ENCODE data around the gene ATOH7. TPM values are rescaled to one million over a fixed set of nuclear protein-coding genes. Genes with fewer than 3 reads are reported as not detected.
"Not testable (repeated sequence)": the region's sequence is repeated elsewhere in the genome, so short reads cannot be mapped to it uniquely, and the experiment has no call there.

Gene ATOH7
- polyA plus RNA-seq: 1 to 10 TPM in 2 of 4 donors, under 1 TPM in 2; 0.30 to 3.0 (median 1.2) TPM
- long read RNA-seq, donor 1, partial matches to known transcripts: 0 of 1 reads
- long read RNA-seq, donor 1, other reads (novel, unspliced or antisense): 0 of 1 reads
- long read RNA-seq, donor 2, partial matches to known transcripts: 0 of 1 reads
- long read RNA-seq, donor 2, other reads (novel, unspliced or antisense): 0 of 1 reads
- long read RNA-seq, donor 3, partial matches to known transcripts: 0 of 1 reads
- long read RNA-seq, donor 3, other reads (novel, unspliced or antisense): 0 of 1 reads
- long read RNA-seq, donor 4: 0 reads
- long read RNA-seq, donor 5: 0 reads
- long read RNA-seq, donor 6: 0 reads
- long read RNA-seq, donor 7: 0 reads
- long read RNA-seq, donor 8: 0 reads
- long read RNA-seq, donor 9: 0 reads
- long read RNA-seq, donor 10: 0 reads

GRCh38 chr10:68231817-68232251 lies at the start of gene ATOH7:
ATOH7 (minus strand) TSS chr10:68232113; CDS start chr10:68231677, 436 bp downstream.
- 39 to 47% (median 39%) methylated on average over 13 of the region's 13 CpGs for WGBS, 3 donors
- Histone ChIP-seq H3K4me3 (ENCODE audit: low read depth in 1 of 3, low read length in 3 of 3) (peak within 1 kb of the TSS; percentile 39 to 61 (median 55)), H3K4me1 (ENCODE audit: control insufficient read depth in 3 of 3, insufficient read depth in 2 of 3, low read depth in 1 of 3, low read length in 2 of 3) (peaks cover 0 to 6% (median 0%) of the 10 kb centered on the region in 3 donors), H3K9me3 (ENCODE audit: control insufficient read depth in 2 of 2, insufficient read depth in 1 of 2, low read depth in 1 of 2, low read length in 1 of 2) (no peaks in the 10 kb centered on the region), H3K27me3 (ENCODE audit: control insufficient read depth in 3 of 3, insufficient read depth in 3 of 3, low read length in 3 of 3) (peaks cover 0 to 5% (median 0%) of the 10 kb centered on the region in 3 donors), H3K27ac (ENCODE audit: low read depth in 1 of 3, low read length in 2 of 3) (peak within 1 kb of the TSS in 2 of 3 donors; percentile 52 to 70), H3K36me3 (ENCODE audit: control insufficient read depth in 3 of 3, insufficient read depth in 2 of 3, low read depth in 1 of 3, low read length in 3 of 3) (no peaks in the 10 kb centered on the region)
- DNase-seq (no peak), FAIRE-seq (no peak)

DNA sequence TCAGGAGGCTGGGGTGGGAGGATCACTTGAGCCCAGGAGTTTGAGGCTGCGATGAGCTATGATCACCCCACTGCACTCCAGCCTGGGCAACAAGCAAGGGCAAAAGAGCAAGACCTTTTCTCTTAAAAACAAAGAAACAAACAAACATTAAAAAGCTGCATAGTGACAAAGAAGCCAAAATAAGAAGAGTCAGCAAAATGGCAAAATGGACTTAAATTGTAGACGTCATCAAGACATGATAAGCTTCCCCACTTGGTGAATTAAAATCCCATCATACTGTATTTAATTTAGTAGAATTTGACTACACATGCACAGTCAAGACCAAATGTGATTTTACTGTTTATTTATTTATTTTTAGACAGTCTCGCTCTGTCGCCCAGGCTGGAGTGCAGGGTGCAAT lies 48.8 kb upstream of the ATOH7 start:
- FAIRE-seq (no peak), DNase-seq (no peak)
- Histone ChIP-seq H3K27me3 (ENCODE audit: control insufficient read depth in 3 of 3, insufficient read depth in 3 of 3, low read length in 3 of 3) (no peaks in the 10 kb centered on the region), H3K9me3 (ENCODE audit: control insufficient read depth in 2 of 2, insufficient read depth in 1 of 2, low read depth in 1 of 2, low read length in 1 of 2) (peaks cover 0 to 34% of the 10 kb centered on the region in 2 donors), H3K27ac (ENCODE audit: low read depth in 1 of 3, low read length in 2 of 3) (no peak overlapping the region), H3K4me1 (ENCODE audit: control insufficient read depth in 3 of 3, insufficient read depth in 2 of 3, low read depth in 1 of 3, low read length in 2 of 3) (no peaks in the 10 kb centered on the region), H3K4me3 (ENCODE audit: low read depth in 1 of 3, low read length in 3 of 3) (no peak overlapping the region), H3K36me3 (ENCODE audit: control insufficient read depth in 3 of 3, insufficient read depth in 2 of 3, low read depth in 1 of 3, low read length in 3 of 3) (peaks cover 3 to 49% (median 17%) of the 10 kb centered on the region in 3 donors)
- 94 to 96% (median 96%) methylated on average over 4 of the region's 4 CpGs for WGBS, 3 donors

DNA sequence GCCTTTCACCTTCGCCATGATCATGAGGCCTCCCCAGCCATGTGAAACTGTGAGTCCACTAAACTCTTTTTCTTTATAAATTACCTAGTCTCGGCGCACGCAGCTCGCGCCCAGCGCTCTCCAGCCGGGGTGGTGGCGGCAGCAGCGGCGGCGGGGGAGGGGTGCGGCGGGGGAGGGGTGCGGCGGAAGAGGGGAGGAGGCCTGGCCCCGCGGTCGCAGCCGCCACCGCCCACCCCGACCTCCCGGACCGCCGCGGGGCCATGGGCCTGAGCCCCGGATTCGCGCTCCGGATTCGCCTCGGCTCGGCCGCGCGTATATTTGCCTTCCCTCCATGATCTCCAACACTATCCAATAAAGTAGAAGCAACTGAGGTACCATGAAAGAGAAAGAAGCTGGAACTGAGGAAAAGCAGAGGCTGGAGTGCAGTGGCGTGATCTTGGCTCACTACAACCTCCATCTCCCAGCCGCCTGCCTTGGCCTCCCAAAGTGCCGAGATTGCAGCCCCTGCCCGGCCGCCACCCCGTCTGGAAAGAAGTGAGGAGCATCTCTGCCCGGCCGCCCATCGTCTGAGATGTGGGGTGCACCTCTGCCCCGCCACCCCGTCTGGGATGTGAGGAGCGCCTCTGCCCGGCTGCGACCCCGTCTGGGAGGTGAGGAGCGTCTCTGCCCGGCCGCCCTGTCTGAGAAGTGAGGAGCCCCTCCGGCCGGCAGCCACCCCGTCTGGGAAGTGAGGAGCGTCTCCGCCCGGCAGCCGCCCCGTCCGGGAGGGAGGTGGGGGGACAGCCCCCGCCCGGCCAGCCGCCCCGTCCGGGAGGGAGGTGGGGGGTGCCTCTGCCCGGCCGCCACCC lies 47.2 kb upstream of the ATOH7 start:
- FAIRE-seq; H3K4me1 ChIP-seq (ENCODE audit: control insufficient read depth in 3 of 3, insufficient read depth in 2 of 3, low read depth in 1 of 3, low read length in 2 of 3); DNase-seq; H3K27me3 ChIP-seq (ENCODE audit: control insufficient read depth in 3 of 3, insufficient read depth in 3 of 3, low read length in 3 of 3); H3K4me3 ChIP-seq (ENCODE audit: low read depth in 1 of 3, low read length in 3 of 3); H3K27ac ChIP-seq (ENCODE audit: low read depth in 1 of 3, low read length in 2 of 3): not testable (repeated sequence)
- Histone ChIP-seq H3K36me3 (ENCODE audit: control insufficient read depth in 3 of 3, insufficient read depth in 2 of 3, low read depth in 1 of 3, low read length in 3 of 3) (peaks cover 0 to 49% (median 9%) of the 10 kb centered on the region in 3 donors), H3K9me3 (ENCODE audit: control insufficient read depth in 2 of 2, insufficient read depth in 1 of 2, low read depth in 1 of 2, low read length in 1 of 2) (peaks cover 0 to 36% of the 10 kb centered on the region in 2 donors)
- WGBS, 3 donors: 97 to 98% (median 98%) methylated on average over 54 to 70 of the region's 70 CpGs

- FAIRE-seq: not testable (repeated sequence)
These were observed 45.9 kb upstream of the ATOH7 start for GRCh38 chr10:68277814-68278213.

GRCh38 chr10:68276224-68276623 lies 44.3 kb upstream of the ATOH7 start:
- DNase-seq (no peak), FAIRE-seq (no peak)
- H3K4me1 ChIP-seq (ENCODE audit: control insufficient read depth in 3 of 3, insufficient read depth in 2 of 3, low read depth in 1 of 3, low read length in 2 of 3): no peaks in the 10 kb centered on the region
- no peak overlapping the region for H3K27ac ChIP-seq (ENCODE audit: low read depth in 1 of 3, low read length in 2 of 3)
- H3K4me3 ChIP-seq (ENCODE audit: low read depth in 1 of 3, low read length in 3 of 3): no peak overlapping the region
- H3K9me3 ChIP-seq (ENCODE audit: control insufficient read depth in 2 of 2, insufficient read depth in 1 of 2, low read depth in 1 of 2, low read length in 1 of 2): peaks cover 0 to 36% of the 10 kb centered on the region in 2 donors
- no peaks in the 10 kb centered on the region for H3K27me3 ChIP-seq (ENCODE audit: control insufficient read depth in 3 of 3, insufficient read depth in 3 of 3, low read length in 3 of 3)
- H3K36me3 ChIP-seq (ENCODE audit: control insufficient read depth in 3 of 3, insufficient read depth in 2 of 3, low read depth in 1 of 3, low read length in 3 of 3): peaks cover 0 to 38% (median 2%) of the 10 kb centered on the region in 3 donors

More at GRCh38 chr10:68277814-68278213, 45.9 kb upstream of the ATOH7 start:
- H3K4me3 ChIP-seq (ENCODE audit: low read depth in 1 of 3, low read length in 3 of 3); H3K4me1 ChIP-seq (ENCODE audit: control insufficient read depth in 3 of 3, insufficient read depth in 2 of 3, low read depth in 1 of 3, low read length in 2 of 3); H3K27me3 ChIP-seq (ENCODE audit: control insufficient read depth in 3 of 3, insufficient read depth in 3 of 3, low read length in 3 of 3); DNase-seq; H3K27ac ChIP-seq (ENCODE audit: low read depth in 1 of 3, low read length in 2 of 3): not testable (repeated sequence)
- 97 to 100% (median 98%) methylated on average over 2 of the region's 2 CpGs for WGBS, 3 donors
- Histone ChIP-seq H3K36me3 (ENCODE audit: control insufficient read depth in 3 of 3, insufficient read depth in 2 of 3, low read depth in 1 of 3, low read length in 3 of 3) (peaks cover 0 to 43% (median 5%) of the 10 kb centered on the region in 3 donors), H3K9me3 (ENCODE audit: control insufficient read depth in 2 of 2, insufficient read depth in 1 of 2, low read depth in 1 of 2, low read length in 1 of 2) (peaks cover 0 to 36% of the 10 kb centered on the region in 2 donors)

DNA sequence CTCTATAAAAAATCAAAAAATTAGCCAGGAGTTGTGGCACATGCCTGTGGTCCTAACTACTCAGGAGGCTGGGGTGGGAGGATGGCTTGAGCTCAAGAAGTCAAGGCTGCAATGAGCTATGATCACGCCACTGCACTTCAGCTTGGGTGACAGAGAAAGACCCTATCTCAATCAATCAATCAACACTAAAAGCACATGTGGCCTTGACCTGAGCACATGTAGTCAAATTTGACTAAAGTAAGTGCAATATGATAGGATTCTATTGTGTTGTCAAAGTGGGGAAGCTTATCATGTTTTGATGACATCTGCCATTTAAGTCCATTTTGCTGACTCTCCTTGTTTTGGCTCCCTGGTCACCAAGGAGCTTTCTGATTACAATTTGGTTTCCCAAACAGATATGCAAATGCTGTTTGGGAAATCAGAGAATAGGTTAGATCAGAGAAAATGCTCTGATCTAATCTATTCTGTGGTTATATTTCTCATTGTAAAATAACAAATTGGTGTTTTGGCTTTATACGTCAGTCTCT lies 43.8 kb upstream of the ATOH7 start:
- WGBS, 3 donors: 96 to 97% (median 97%) methylated on average over 2 of the region's 2 CpGs
- Histone ChIP-seq H3K36me3 (ENCODE audit: control insufficient read depth in 3 of 3, insufficient read depth in 2 of 3, low read depth in 1 of 3, low read length in 3 of 3) (peaks cover 0 to 36% (median 2%) of the 10 kb centered on the region in 3 donors), H3K4me1 (ENCODE audit: control insufficient read depth in 3 of 3, insufficient read depth in 2 of 3, low read depth in 1 of 3, low read length in 2 of 3) (no peaks in the 10 kb centered on the region), H3K9me3 (ENCODE audit: control insufficient read depth in 2 of 2, insufficient read depth in 1 of 2, low read depth in 1 of 2, low read length in 1 of 2) (peaks cover 0 to 36% of the 10 kb centered on the region in 2 donors), H3K4me3 (ENCODE audit: low read depth in 1 of 3, low read length in 3 of 3) (no peak overlapping the region), H3K27ac (ENCODE audit: low read depth in 1 of 3, low read length in 2 of 3) (no peak overlapping the region), H3K27me3 (ENCODE audit: control insufficient read depth in 3 of 3, insufficient read depth in 3 of 3, low read length in 3 of 3) (no peaks in the 10 kb centered on the region)
- no peak for FAIRE-seq
- no peak for DNase-seq

GRCh38 chr10:68272833-68273232 lies 40.9 kb upstream of the ATOH7 start:
- Histone ChIP-seq H3K4me3 (ENCODE audit: low read depth in 1 of 3, low read length in 3 of 3) (no peak overlapping the region), H3K27me3 (ENCODE audit: control insufficient read depth in 3 of 3, insufficient read depth in 3 of 3, low read length in 3 of 3) (no peaks in the 10 kb centered on the region), H3K27ac (ENCODE audit: low read depth in 1 of 3, low read length in 2 of 3) (no peak overlapping the region), H3K36me3 (ENCODE audit: control insufficient read depth in 3 of 3, insufficient read depth in 2 of 3, low read depth in 1 of 3, low read length in 3 of 3) (peaks cover 0 to 26% (median 0%) of the 10 kb centered on the region in 3 donors), H3K4me1 (ENCODE audit: control insufficient read depth in 3 of 3, insufficient read depth in 2 of 3, low read depth in 1 of 3, low read length in 2 of 3) (no peaks in the 10 kb centered on the region), H3K9me3 (ENCODE audit: control insufficient read depth in 2 of 2, insufficient read depth in 1 of 2, low read depth in 1 of 2, low read length in 1 of 2) (peaks cover 0 to 18% of the 10 kb centered on the region in 2 donors)
- FAIRE-seq: no peak
- no peak for DNase-seq

DNA sequence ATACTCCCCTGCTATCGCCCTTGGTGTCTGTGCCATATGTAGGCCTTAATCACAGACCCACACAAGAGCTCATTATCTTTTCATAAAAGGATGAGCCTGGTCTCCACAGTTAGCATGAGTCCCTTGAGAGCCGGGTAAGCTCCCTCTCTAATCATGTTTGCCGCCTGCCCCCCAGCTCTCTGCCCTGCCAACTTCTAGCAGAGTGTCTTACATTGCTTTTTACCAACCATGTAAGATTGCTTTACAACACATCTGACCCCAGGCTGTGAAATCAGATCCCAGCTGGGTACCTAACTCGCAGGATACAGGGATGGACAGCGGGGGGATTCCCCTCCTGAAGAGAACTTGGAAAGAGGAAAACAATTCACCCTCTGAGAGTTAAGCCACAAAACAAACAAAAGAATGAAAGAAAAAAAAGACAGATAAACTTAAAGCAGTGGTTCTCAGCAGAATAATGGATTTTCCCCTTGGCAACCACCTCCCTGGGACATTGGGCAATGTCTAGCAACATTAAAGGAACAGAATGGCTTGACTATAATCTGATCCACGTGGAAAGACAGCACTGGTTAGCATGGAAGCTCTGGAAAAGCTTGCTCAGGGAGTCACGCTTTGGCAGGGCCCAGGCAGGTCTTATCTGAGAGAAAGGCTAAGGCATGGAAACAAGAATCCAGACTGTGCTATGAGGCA lies 39.4 kb upstream of the ATOH7 start:
- FAIRE-seq: no peak
- Histone ChIP-seq H3K4me3 (ENCODE audit: low read depth in 1 of 3, low read length in 3 of 3) (no peak overlapping the region), H3K4me1 (ENCODE audit: control insufficient read depth in 3 of 3, insufficient read depth in 2 of 3, low read depth in 1 of 3, low read length in 2 of 3) (no peaks in the 10 kb centered on the region), H3K9me3 (ENCODE audit: control insufficient read depth in 2 of 2, insufficient read depth in 1 of 2, low read depth in 1 of 2, low read length in 1 of 2) (peaks cover 0 to 6% of the 10 kb centered on the region in 2 donors), H3K36me3 (ENCODE audit: control insufficient read depth in 3 of 3, insufficient read depth in 2 of 3, low read depth in 1 of 3, low read length in 3 of 3) (peaks cover 0 to 28% (median 0%) of the 10 kb centered on the region in 3 donors), H3K27ac (ENCODE audit: low read depth in 1 of 3, low read length in 2 of 3) (no peak overlapping the region), H3K27me3 (ENCODE audit: control insufficient read depth in 3 of 3, insufficient read depth in 3 of 3, low read length in 3 of 3) (no peaks in the 10 kb centered on the region)
- no peak for DNase-seq
- WGBS, 3 donors: 81 to 84% (median 81%) methylated on average over 7 of the region's 7 CpGs

Data from small intestine (tissue), 16 donors.